GM12878 (cell line): ENCODE data around the gene XAB2. TPM values are rescaled to one million over a fixed set of nuclear protein-coding genes. Genes with fewer than 3 reads are reported as not detected.

Source experiments
- ATAC-seq: fragments of 200-7000 bp; cut with Tn5 transposase; 3 replicates; pipeline ENCODE4 v1.9.1; 2020; ENCODE audit warnings: mild to moderate bottlenecking, moderate library complexity
- BruUV-seq: library from RNA; stranded (reverse); fragments of 400-500 nt; replicated peaks from 2 replicates; lab custom pipeline; 2021; lab: Mats Ljungman, UMichigan
- CTCF ChIA-PET: fragments of 300-600 bp; sonication (Branson Sonifier 250); formaldehyde crosslinking; extraction: SDS; loops from one replicate; lab custom pipeline; 2021; ENCODE audit warnings: inconsistent platforms; lab: Yijun Ruan, JAX
- POLR2A ChIA-PET: fragments of 350-600 bp; formaldehyde crosslinking; extraction: SDS; loops from one replicate; lab custom pipeline; 2021; ENCODE audit warnings: inconsistent platforms; lab: Charles Lee
- RAD21 ChIA-PET: fragments of 300-600 bp; sonication (Branson Sonifier 250); formaldehyde crosslinking; loops from one replicate; lab custom pipeline; 2023; ENCODE audit warnings: antibody characterized with exemption; ENCODE audit not compliant: unreplicated experiment; lab: Charles Lee
- SMC1A ChIA-PET: fragments of 300-600 bp; sonication (Branson Sonifier 250); formaldehyde crosslinking; loops from one replicate; lab custom pipeline; 2023; ENCODE audit not compliant: unreplicated experiment, uncharacterized antibody; lab: Charles Lee
- DNase-seq: peaks from one replicate; pipeline ENCODE4 v3.0.0-alpha.2; 2011; ENCODE audit warnings: low read depth, low spot score
- FAIRE-seq: peaks from 3 replicates; lab custom pipeline; 2011; peaks lifted over from hg19 to GRCh38; lab: Jason Lieb, UNC
- H2AFZ ChIP-seq: 2 replicates; pipeline ENCODE4 v1.6.0; 2011; ENCODE audit warnings: low read depth, low read length, control low read depth; ENCODE audit not compliant: control insufficient read depth
- H3K27ac ChIP-seq: 2 replicates; pipeline ENCODE4 v1.5.1; 2011; ENCODE audit warnings: control low read depth; ENCODE audit not compliant: control insufficient read depth, insufficient read depth
- H3K27me3 ChIP-seq, 2 experiments: replicated peaks in 1 of 2; 2 replicates each; pipeline versions ENCODE4 v1.6.0 to v1.6.1; 2011; ENCODE audit warnings: low read length in 1 of 2; ENCODE audit not compliant: control insufficient read depth in 2 of 2, insufficient read depth in 2 of 2
- H3K36me3 ChIP-seq, 2 experiments: 2 replicates each; pipeline ENCODE4 v1.5.1; 2011; ENCODE audit warnings: low read length in 1 of 2; ENCODE audit not compliant: control insufficient read depth in 2 of 2, insufficient read depth in 2 of 2
- H3K4me1 ChIP-seq: 2 replicates; pipeline ENCODE4 v1.6.1; 2011; ENCODE audit warnings: mild to moderate bottlenecking, low read length, moderate library complexity, mixed read lengths; ENCODE audit not compliant: control insufficient read depth, insufficient read depth
- H3K4me2 ChIP-seq: 2 replicates; pipeline ENCODE4 v1.6.0; 2011; ENCODE audit warnings: control low read depth; ENCODE audit not compliant: control insufficient read depth, insufficient read depth
- H3K4me3 ChIP-seq: fragments of 200-600 bp; sonication (generic); 2 replicates; pipeline ENCODE4 v1.5.1; 2016
- H3K79me2 ChIP-seq: 2 replicates; pipeline ENCODE4 v1.6.0; 2011; ENCODE audit warnings: low read length; ENCODE audit not compliant: control insufficient read depth, insufficient read depth
- H3K9ac ChIP-seq: 2 replicates; pipeline ENCODE4 v1.8.0; 2011; ENCODE audit warnings: low read length, control low read depth, mixed read lengths; ENCODE audit not compliant: control insufficient read depth, insufficient read depth
- H3K9me3 ChIP-seq: replicated peaks from 3 replicates; pipeline ENCODE4 v1.5.1; 2011; ENCODE audit warnings: mild to moderate bottlenecking, low read length; ENCODE audit not compliant: control insufficient read depth, insufficient read depth
- H4K20me1 ChIP-seq: 2 replicates; pipeline ENCODE4 v1.6.0; 2011; ENCODE audit not compliant: control insufficient read depth, insufficient read depth
- BCL11A ChIP-seq: IDR thresholded peaks from 2 replicates; pipeline ENCODE4 v1.6.1; 2011; ENCODE audit warnings: low read depth, low read length
- EED ChIP-seq: sonication (generic); IDR thresholded peaks from 2 replicates; pipeline ENCODE4 v1.6.1; 2016; ENCODE audit warnings: antibody characterized with exemption, low read depth
- ETV6 ChIP-seq, 2 experiments: fragments of 450-650 bp in 1 of 2; IDR thresholded peaks in 1 of 2; conservative IDR thresholded peaks in 1 of 2; 2 replicates each; pipeline ENCODE4 v1.6.1; 2014; ENCODE audit warnings: antibody characterized with exemption in 1 of 2, borderline replicate concordance in 1 of 2, low read depth in 1 of 2, mild to moderate bottlenecking in 1 of 2, moderate library complexity in 1 of 2
- FOXK2 ChIP-seq: fragments of 450-650 bp; IDR thresholded peaks from 2 replicates; pipeline ENCODE4 v1.6.1; 2017; ENCODE audit warnings: mild to moderate bottlenecking, moderate library complexity
- HCFC1 ChIP-seq: fragments of 150-350 bp; IDR thresholded peaks from 2 replicates; pipeline ENCODE4 v1.6.1; 2014; ENCODE audit warnings: low read length
- NR2F1 ChIP-seq: fragments of 450-650 bp; conservative IDR thresholded peaks from 2 replicates; pipeline ENCODE4 v1.6.1; 2017; ENCODE audit warnings: mild to moderate bottlenecking
- POLR2A ChIP-seq: IDR thresholded peaks from 2 replicates; pipeline ENCODE4 v1.6.1; 2011; ENCODE audit warnings: low read depth, mild to moderate bottlenecking, low read length
- SPI1 ChIP-seq: IDR thresholded peaks from 2 replicates; pipeline ENCODE4 v1.6.1; 2011; ENCODE audit warnings: low read depth, mild to moderate bottlenecking, low read length, moderate library complexity, borderline replicate concordance; ENCODE audit not compliant: insufficient read depth
- STAT1 ChIP-seq: fragments of 450-650 bp; conservative IDR thresholded peaks from 2 replicates; pipeline ENCODE4 v1.6.1; 2014; ENCODE audit warnings: antibody characterized with exemption, mild to moderate bottlenecking
- SUPT20H ChIP-seq: IDR thresholded peaks from 2 replicates; pipeline ENCODE4 v1.6.1; 2011; ENCODE audit warnings: low read depth, mild to moderate bottlenecking, low read length, moderate library complexity, borderline replicate concordance; ENCODE audit not compliant: control insufficient read depth
- YY1 ChIP-seq: IDR thresholded peaks from 2 replicates; pipeline ENCODE4 v1.6.1; 2011; ENCODE audit warnings: low read depth, mild to moderate bottlenecking, low read length
- ZZZ3 ChIP-seq: IDR thresholded peaks from 2 replicates; pipeline ENCODE4 v1.6.1; 2011; ENCODE audit warnings: low read depth; ENCODE audit not compliant: control insufficient read depth, insufficient read length
- WGBS: methylation state at CpG from one replicate; pipeline ENCODE4 v1.1.6; 2016; ENCODE audit warnings: low lambda C conversion rate; ENCODE audit not compliant: insufficient replicate concordance, insufficient coverage; ENCODE audit errors: missing lambda C conversion rate; 5-methylcytosine and 5-hydroxymethylcytosine counted together
- in situ Hi-C: fragments of 300-500 bp; cut with MboI; formaldehyde crosslinking; loops from 9 replicates; pipeline ENCODE4 v1.14.3; 2018; ENCODE audit warnings: mixed read lengths
- intact Hi-C: fragments of 100-400 bp; cut with micrococcal nuclease; formaldehyde crosslinking; loops from one replicate; pipeline ENCODE4 v1.14.2; 2022; ENCODE audit not compliant: unreplicated experiment
- polyA plus RNA-seq, 11 experiments: library from polyadenylated mRNA; depleted of rRNA in 4 of 11; unstranded in 6 of 11; stranded (reverse) in 5 of 11; fragments of >200 nt; fragmentation: Nextera tagmentation in 4 of 11; fragmentation: Illumina TruSeq in 1 of 11; extraction: Ambion mirVana in 4 of 11; extraction: Trizol in 1 of 11; gene quantifications; 1 replicate in 1 of 11; 2 replicates in 10 of 11; pipeline versions ENCODE4 v1.2.1 to v1.2.3, GENCODE V29; 2011 to 2016; ENCODE audit warnings: inconsistent platforms in 2 of 11, missing spikeins in 2 of 11, low read depth in 1 of 11
- total RNA-seq, 4 experiments: library from RNA; depleted of rRNA in 3 of 4; stranded (reverse); fragments of >200 nt in 3 of 4; fragmentation: Illumina TruSeq in 1 of 4; extraction: Trizol in 1 of 4; gene quantifications; 2 replicates each; pipeline versions ENCODE4 v1.2.1 to v1.2.3, GENCODE V29; 2013 to 2021
- TF ChIP-seq, protein P1 (sequence below): IDR thresholded peaks from 2 replicates; pipeline ENCODE4 v1.6.1; 2011; ENCODE audit warnings: low read depth, low read length, improper control_type of control experiment, borderline replicate concordance

Gene XAB2
- total and polyA plus RNA-seq, 10 of the 15 experiments (the other 5 are each of a cell fraction or from before 2014, with no cell fraction given), result 0.34 to 45.1 (median 18.8) TPM

DNA sequence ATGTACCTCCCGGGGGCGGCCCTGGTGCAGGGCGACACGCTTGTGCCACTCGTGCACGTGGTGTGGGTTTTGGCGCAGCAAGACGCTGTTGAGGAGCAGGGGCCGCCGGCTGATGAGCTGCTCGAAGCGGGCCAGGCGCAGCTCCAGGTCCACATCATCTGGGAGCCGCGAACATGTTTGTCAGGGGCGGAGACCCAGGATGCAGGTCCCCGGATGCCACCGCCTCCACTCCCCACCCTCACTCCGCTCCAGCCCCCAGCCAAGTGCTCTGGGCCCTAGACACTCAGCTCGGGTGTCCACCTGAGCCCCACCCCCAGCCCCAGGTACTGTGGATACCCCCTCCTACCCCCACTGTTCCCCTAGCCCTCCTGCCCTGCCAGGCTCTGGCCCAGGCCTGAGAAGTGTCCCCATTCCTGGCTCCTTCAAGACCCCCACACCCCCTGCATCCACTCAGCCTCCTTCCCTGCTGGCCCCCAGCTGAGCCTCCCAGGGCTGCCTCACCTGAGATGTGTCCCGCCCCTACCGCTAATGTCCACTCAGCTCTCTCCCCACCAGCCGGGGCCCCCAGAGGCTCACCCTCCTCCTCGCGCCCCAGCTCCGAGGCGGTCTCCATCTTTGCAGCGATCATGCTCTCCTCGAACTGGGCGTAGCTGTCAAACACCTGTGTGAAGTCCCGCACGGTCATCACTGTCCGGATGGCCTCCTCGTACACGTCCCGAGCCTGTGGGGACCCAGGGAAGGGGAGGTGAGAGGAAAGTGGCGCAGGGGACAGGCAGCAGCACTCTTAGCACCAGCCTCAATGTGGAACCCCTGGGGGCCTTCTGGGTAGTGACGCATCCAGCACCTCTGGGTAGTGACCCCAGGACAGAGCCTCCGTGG is 5.4 kb downstream of the XAB2 start:
- Histone ChIP-seq H3K4me3 (no peak overlapping the region), H3K27ac (no peak overlapping the region)
- CTCF ChIA-PET, result no interaction called here

DNA sequence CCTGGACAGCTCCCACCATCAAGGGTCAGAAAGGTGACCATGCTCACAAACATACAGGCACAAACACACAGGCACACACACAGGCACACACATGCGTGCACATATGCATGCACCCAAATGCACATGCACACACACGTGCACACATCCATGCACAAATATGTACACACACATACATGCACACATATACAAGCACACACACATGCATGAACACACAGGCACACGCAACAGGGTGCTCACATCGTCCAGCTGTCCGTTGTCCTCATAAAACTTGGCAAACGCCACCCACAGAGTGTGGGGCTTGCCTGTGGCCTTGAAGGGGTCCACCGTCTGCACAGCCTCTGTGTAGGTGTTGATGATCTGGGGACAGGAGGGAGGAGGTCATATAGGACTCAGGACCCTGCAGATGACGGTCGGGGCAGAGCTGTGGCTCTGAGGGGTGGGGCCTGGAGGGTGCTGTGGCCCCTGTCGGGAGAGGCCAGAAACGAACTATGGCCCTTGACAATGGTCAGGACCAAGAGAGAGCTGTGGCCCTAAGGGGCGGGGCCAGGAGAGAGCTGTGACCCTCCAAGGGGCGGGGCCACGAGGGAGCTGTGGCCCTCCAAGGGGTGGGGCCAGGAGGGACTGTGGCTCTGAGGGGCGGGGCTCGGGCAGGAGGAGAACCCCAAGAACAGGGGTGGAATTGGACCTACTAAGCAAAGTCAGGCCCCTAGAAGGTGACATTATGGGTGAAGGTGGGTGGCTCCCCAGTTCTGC is 6.2 kb downstream of the XAB2 start:
- no TSS peak for BruUV-seq
- Histone ChIP-seq H3K9me3 (no peaks in the 10 kb centered on the region), H3K36me3 (peaks cover 7 to 25% of the 10 kb centered on the region in 2 experiments; a peak in 3 of 4 replicates), H3K4me3 (no peak overlapping the region), H3K27me3 (no peaks in the 10 kb centered on the region), H3K4me2 (no peak overlapping the region), H3K79me2 (peaks cover 17% of the 10 kb centered on the region), H3K9ac (no peak overlapping the region), H3K4me1 (peaks cover 1% of the 10 kb centered on the region), H3K27ac (no peak overlapping the region), H2AFZ (no peak overlapping the region), H4K20me1 (no peaks in the 10 kb centered on the region)
- SMC1A ChIA-PET, result no interaction called here
- 82% methylated on average over 16 of the region's 16 CpGs for WGBS
- RAD21 ChIA-PET, result no interaction called here
- POLR2A ChIA-PET, result interaction anchor here (1.2 kb wide), 1 partner anchor 20 kb away, joined by 3 read pairs; no protein-coding TSS in a partner anchor
- DNase-seq, result no peak
- intact Hi-C loops (no loop called here), in situ Hi-C loops (no loop called here)
- peak; percentile 73 for ATAC-seq
- CTCF ChIA-PET, result no interaction called here
- FAIRE-seq, result no peak
- no peak for TF ChIP-seq STAT1
- no peak for TF ChIP-seq HCFC1
- TF ChIP-seq YY1, result no peak
- no peak for TF ChIP-seq ZZZ3
- no peak for TF ChIP-seq FOXK2
- TF ChIP-seq, protein P1, sequence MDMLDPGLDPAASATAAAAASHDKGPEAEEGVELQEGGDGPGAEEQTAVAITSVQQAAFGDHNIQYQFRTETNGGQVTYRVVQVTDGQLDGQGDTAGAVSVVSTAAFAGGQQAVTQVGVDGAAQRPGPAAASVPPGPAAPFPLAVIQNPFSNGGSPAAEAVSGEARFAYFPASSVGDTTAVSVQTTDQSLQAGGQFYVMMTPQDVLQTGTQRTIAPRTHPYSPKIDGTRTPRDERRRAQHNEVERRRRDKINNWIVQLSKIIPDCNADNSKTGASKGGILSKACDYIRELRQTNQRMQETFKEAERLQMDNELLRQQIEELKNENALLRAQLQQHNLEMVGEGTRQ, result no peak
- no peak for TF ChIP-seq BCL11A
- TF ChIP-seq SUPT20H, result no peak
- TF ChIP-seq EED, result no peak
- TF ChIP-seq ETV6 (conservative IDR thresholded peaks at IDR 0.05 in 1 of 2, IDR thresholded peaks at IDR 0.05 in 1 of 2; ENCODE audit: borderline replicate concordance in 1 of 2, low read depth in 1 of 2), result no peak
- no peak for TF ChIP-seq SPI1

More for the DNA sequence above, 5.4 kb downstream of the XAB2 start:
- no peaks in the 10 kb centered on the region for H4K20me1 ChIP-seq
- ChIA-PET RAD21 (no interaction called here), SMC1A (no interaction called here)
- no peaks in the 10 kb centered on the region for H3K9me3 ChIP-seq
- H3K9ac ChIP-seq, result no peak overlapping the region
- H3K4me2 ChIP-seq, result no peak overlapping the region
- H3K4me1 ChIP-seq, result peaks cover 7% of the 10 kb centered on the region
- intact Hi-C loops, result no loop called here
- H3K36me3 ChIP-seq, result peaks cover 7 to 25% of the 10 kb centered on the region in 2 experiments; a peak in 3 of 4 replicates
- no peak for FAIRE-seq
- TF ChIP-seq POLR2A, result peak; percentile 39; the same call in 1 of the 2 replicates
- no peak for TF ChIP-seq NR2F1
- TF ChIP-seq, all 136 proteins: peak for 1
- ATAC-seq (no peak), DNase-seq (no peak)
- peaks cover 26% of the 10 kb centered on the region for H3K79me2 ChIP-seq
- in situ Hi-C loops, result no loop called here
- BruUV-seq, result no TSS peak
- H3K27me3 ChIP-seq, result no peaks in the 10 kb centered on the region
- 96% methylated on average over 39 of the region's 39 CpGs for WGBS
- H2AFZ ChIP-seq, result no peak overlapping the region
- POLR2A ChIA-PET, result no interaction called here
